ENCODE data around the gene CST11. TPM values are rescaled to one million over a fixed set of nuclear protein-coding genes. Genes with fewer than 3 reads are reported as not detected.

Gene CST11
- total and polyA plus RNA-seq, 9 of the 15 experiments (the other 6 are each of a cell fraction or from before 2014, with no cell fraction given), result not detected

- no TSS peak for BruUV-seq (replicated peaks)
- CTCF ChIA-PET (ENCODE audit: low intra/inter-chr PET ratio), result no interaction called here
These were observed 26.4 kb upstream of the CST11 start for GRCh38 chr20:23479043-23479442.

More at GRCh38 chr20:23479043-23479442, 26.4 kb upstream of the CST11 start:
- Histone ChIP-seq H3K4me3 (no peak overlapping the region), H3K9me1 (ENCODE audit: control insufficient read depth, insufficient read depth, low read length) (no peaks in the 10 kb centered on the region), H3K9me3 (replicated peaks; ENCODE audit: control insufficient read depth, insufficient read depth, low read depth, low read length) (no peaks in the 10 kb centered on the region), H4K20me1 (replicated peaks; ENCODE audit: control insufficient read depth, insufficient read depth, low read length) (no peaks in the 10 kb centered on the region), H3K27me3 (ENCODE audit: control insufficient read depth in 2 of 2, insufficient read depth in 2 of 2, low read length in 2 of 2) (peaks cover 0 to 10% of the 10 kb centered on the region in 2 experiments; a peak in 2 of 5 replicates), H3K4me2 (ENCODE audit: insufficient read depth, low read length) (no peak overlapping the region), H3K79me2 (ENCODE audit: control insufficient read depth, insufficient read depth, low read length) (no peaks in the 10 kb centered on the region), H2AFZ (ENCODE audit: low read depth, low read length) (no peak overlapping the region), H3K27ac (ENCODE audit: extremely low read depth, low read depth, low read length) (no peak overlapping the region), H3K4me1 (replicated peaks in 1 of 2; ENCODE audit: control insufficient read depth in 2 of 2, insufficient read depth in 2 of 2, low read length in 2 of 2) (no peaks in the 10 kb centered on the region), H3K36me3 (ENCODE audit: control insufficient read depth, insufficient read depth, low read length) (no peaks in the 10 kb centered on the region), H3K9ac (ENCODE audit: insufficient read depth in 1 of 2, low read depth in 2 of 2, low read length in 2 of 2) (no peak overlapping the region)
- WGBS (ENCODE audit: insufficient coverage, low coverage, missing lambda C conversion rate), result 0% methylated on average over 4 of the region's 4 CpGs
- POLR2A ChIA-PET, result no interaction called here
- TF ChIP-seq RNF2 (IDR thresholded peaks at IDR 0.05) (no peak), MEF2D (tag; conservative IDR thresholded peaks at IDR 0.05; ENCODE audit: low read depth) (no peak), MTA2 (IDR thresholded peaks at IDR 0.05; ENCODE audit: low read depth) (no peak), CHD2 (IDR thresholded peaks at IDR 0.05; ENCODE audit: low read depth, low read length) (no peak), THAP12 (CRISPR knock-in tag; IDR thresholded peaks at IDR 0.05) (no peak), ARID2 (IDR thresholded peaks at IDR 0.05) (no peak), ZBTB33 (CRISPR knock-in tag; IDR thresholded peaks at IDR 0.05) (no peak), ZZZ3 (IDR thresholded peaks at IDR 0.05) (no peak), AFF4 (CRISPR knock-in tag; IDR thresholded peaks at IDR 0.05) (no peak), ZNF140 (CRISPR knock-in tag; IDR thresholded peaks at IDR 0.05) (no peak)
- ATAC-seq (no peak), FAIRE-seq (no peak), DNase-seq (ENCODE audit: extremely low read depth in 1 of 4, low spot score in 3 of 4) (no peak)
- intact Hi-C loops (cut with micrococcal nuclease) (no loop called here), in situ Hi-C loops (cut with MboI) (no loop called here)
